RCC 7860 (cell line): ENCODE measurements around the gene RAPGEF2.
"Not testable (repeated sequence)": the region's sequence is repeated elsewhere in the genome, so short reads cannot be mapped to it uniquely, and the experiment has no call there.

ENCODE experiments used
- DNase-seq: peaks from one replicate; pipeline ENCODE4 v3.0.0-alpha.2; 2015; ENCODE audit warnings: low spot score
- FAIRE-seq: peaks from 2 replicates; lab custom pipeline; 2012; peaks lifted over from hg19 to GRCh38; lab: Jason Lieb, UNC

RAPGEF2 gene

GRCh38 chr4:159355466-159355865 is 252.6 kb downstream of the RAPGEF2 start:
- FAIRE-seq (no peak), DNase-seq (no peak)

GRCh38 chr4:159357350-159357749 is 254.5 kb downstream of the RAPGEF2 start:
- no peak for FAIRE-seq
- DNase-seq = no peak

- DNase-seq (peak; percentile 9), FAIRE-seq (no peak)
These were observed 255.3 kb downstream of the RAPGEF2 start for GRCh38 chr4:159358226-159358625.

GRCh38 chr4:159360549-159360948 is 257.7 kb downstream of the RAPGEF2 start:
- DNase-seq (peak; percentile 41), FAIRE-seq (no peak)

GRCh38 chr4:159363361-159363760 is 260.5 kb downstream of the RAPGEF2 start:
- DNase-seq (no peak), FAIRE-seq (no peak)

- no peak for FAIRE-seq
- DNase-seq = no peak
These were observed 264.3 kb downstream of the RAPGEF2 start for GRCh38 chr4:159366966-159367780.

- FAIRE-seq (no peak), DNase-seq (no peak)
These were observed 264.9 kb downstream of the RAPGEF2 start for GRCh38 chr4:159367781-159368080.

GRCh38 chr4:159368320-159368719 is 265.4 kb downstream of the RAPGEF2 start:
- peak; percentile 49 for DNase-seq
- FAIRE-seq = no peak

GRCh38 chr4:159369256-159369655 is 266.4 kb downstream of the RAPGEF2 start:
- FAIRE-seq = no peak

GRCh38 chr4:159370286-159370685 is 267.4 kb downstream of the RAPGEF2 start:
- DNase-seq (no peak), FAIRE-seq (no peak)

More at GRCh38 chr4:159369256-159369655, 266.4 kb downstream of the RAPGEF2 start:
- no peak for DNase-seq

- FAIRE-seq (no peak), DNase-seq (no peak)
These were observed 272.1 kb downstream of the RAPGEF2 start for GRCh38 chr4:159374749-159375530.

GRCh38 chr4:159376289-159376688 is 273.4 kb downstream of the RAPGEF2 start:
- no peak for FAIRE-seq
- DNase-seq = no peak

GRCh38 chr4:159378056-159378616 is 275.3 kb downstream of the RAPGEF2 start:
- DNase-seq = no peak
- no peak for FAIRE-seq

GRCh38 chr4:159379064-159379463 is 276.2 kb downstream of the RAPGEF2 start:
- not testable (repeated sequence) for FAIRE-seq, DNase-seq

GRCh38 chr4:159379836-159380235 is 277.0 kb downstream of the RAPGEF2 start:
- FAIRE-seq (no peak), DNase-seq (no peak)

- FAIRE-seq (no peak), DNase-seq (no peak)
These were observed 280.1 kb downstream of the RAPGEF2 start for GRCh38 chr4:159382856-159383561.

GRCh38 chr4:159383562-159383931 is 280.7 kb downstream of the RAPGEF2 start:
- FAIRE-seq = no peak
- DNase-seq = no peak

- DNase-seq (no peak), FAIRE-seq (no peak)
These were observed 281.1 kb downstream of the RAPGEF2 start for GRCh38 chr4:159384017-159384416.

- no peak for FAIRE-seq
- DNase-seq = no peak
These were observed 281.8 kb downstream of the RAPGEF2 start for GRCh38 chr4:159384632-159385031.

GRCh38 chr4:159386620-159387019 is 283.7 kb downstream of the RAPGEF2 start:
- DNase-seq (no peak), FAIRE-seq (no peak)

- no peak for FAIRE-seq
- no peak for DNase-seq
These were observed 286.9 kb downstream of the RAPGEF2 start for GRCh38 chr4:159389756-159390155.
